HCEC 1CT (cell line): ENCODE data around the gene PAEP.
"Not testable (repeated sequence)": the region's sequence is repeated elsewhere in the genome, so short reads cannot be mapped to it uniquely, and the experiment has no call there.

ENCODE experiments used
- DNase-seq: peaks from one replicate; pipeline ENCODE4 v3.0.0-alpha.2; 2017

The PAEP gene

DNA sequence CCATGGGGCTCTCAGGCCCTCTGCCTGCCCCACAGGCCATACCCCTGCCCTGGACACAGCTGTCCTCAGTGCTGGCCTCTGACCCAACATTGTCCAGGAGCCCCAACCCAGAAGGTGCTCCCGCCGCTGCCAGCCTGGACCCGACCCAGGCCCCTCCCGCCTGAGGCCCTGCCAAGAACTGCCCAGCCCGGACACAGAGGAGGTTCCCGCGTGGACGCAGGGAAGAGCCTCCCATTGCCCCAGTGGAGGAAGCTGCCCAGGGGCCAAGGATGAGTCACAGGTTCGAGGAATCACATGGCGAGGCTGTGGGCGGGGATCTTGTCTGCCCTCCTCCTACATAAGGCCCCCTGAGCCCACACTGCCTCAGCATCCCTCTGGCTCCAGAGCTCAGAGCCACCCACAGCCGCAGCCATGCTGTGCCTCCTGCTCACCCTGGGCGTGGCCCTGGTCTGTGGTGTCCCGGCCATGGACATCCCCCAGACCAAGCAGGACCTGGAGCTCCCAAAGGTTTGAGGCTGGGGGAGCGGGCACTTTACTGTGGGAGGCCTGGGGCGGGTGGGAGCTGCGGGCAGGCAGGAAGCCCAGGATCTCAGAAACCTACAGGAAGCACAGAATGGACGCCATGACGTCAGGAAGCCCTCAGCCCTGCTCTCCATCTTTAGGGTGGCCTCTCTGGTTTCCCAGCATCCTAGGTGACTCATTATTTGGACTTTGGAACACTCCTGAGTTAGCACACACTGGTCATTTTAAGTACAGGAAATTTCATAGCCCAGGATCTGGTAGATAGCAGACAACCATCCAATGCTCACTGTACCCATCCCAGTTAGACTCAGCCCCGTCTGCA is at the start of gene PAEP:
TSS of gene PAEP (plus strand) at position 366 of the 844 bp plus-strand sequence.
- peak; percentile 4 for DNase-seq

DNA sequence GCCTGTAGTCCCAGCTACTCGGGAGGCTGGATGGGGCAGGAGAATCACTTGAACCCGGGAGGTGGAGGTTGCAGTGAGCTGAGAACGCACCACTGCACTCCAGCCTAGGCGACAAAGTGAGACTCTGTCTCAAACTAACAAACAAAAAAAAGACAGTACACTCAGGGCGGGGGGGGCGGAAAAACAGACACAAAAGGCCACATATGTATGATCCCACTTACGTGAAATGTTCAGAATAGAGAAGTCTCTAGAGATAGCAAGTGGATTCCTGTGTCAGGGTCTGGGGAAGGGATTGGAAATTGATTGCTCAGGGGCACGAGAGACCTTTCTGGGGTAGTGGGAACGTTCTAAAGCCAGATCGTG is 49.3 kb upstream of the PAEP start:
- DNase-seq = no peak

DNA sequence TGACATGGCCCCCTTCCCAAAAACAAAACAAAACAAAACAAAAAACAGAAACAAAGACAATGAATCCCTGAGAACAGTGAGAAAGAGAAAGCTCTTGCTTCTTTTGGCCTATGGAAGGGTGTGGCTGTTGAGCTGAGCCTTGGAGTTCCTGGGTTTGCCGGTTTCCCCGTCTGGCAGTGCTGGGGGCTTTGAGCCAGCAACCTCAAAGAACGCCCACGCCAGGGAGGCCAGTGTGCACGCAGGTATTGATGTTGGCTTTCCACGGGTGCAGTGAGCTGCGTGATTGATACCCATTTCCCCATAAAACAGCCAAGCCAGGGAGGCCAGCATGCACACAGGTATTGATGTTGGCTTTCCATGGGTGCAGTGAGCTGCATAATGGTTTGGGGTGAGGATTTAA is 48.7 kb upstream of the PAEP start:
- DNase-seq = no peak

DNA sequence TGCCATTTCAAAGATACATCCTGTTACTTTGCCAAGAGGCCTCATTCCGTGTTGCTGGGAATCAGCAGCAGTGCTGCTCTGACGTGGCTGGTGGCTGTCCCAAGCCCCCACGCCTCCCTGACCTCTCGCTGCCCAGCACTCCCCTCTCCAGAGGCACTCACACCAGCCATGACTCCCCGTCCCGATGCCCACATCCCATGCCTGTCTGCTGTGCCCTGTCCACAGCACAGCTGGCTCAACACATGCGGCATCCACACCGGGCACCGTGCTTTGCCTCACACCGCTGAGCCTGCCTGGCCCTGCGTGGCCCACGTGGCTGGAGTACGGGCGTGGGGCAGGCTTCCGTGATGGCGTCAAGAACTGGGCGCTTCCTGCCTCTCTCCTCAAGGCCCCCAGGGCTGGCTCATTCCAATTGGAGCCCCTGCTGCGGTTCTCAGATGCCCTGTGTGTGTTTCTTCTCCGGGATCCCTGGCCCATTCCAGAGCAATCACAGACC is 48.2 kb upstream of the PAEP start:
- no peak for DNase-seq

DNA sequence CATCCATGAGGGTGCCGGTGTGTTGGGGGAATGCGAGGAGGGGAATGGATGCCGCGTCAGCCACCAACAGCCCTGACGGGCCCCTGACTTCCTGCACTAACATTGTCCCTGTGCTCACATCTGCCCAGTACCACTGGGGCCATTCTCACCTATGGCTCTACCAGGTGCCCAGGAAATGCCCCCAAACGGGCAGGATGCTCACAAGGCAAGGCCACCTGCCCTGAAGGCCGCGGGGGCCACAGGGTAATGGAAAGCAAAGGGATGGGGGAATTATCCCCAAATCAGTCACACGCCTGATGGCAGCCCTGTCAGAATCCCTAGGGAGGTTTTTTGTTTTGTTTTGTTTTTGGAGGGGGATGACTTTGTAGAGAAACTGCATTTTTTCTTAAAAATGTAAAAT is 47.6 kb upstream of the PAEP start:
- not testable (repeated sequence) for DNase-seq

DNA sequence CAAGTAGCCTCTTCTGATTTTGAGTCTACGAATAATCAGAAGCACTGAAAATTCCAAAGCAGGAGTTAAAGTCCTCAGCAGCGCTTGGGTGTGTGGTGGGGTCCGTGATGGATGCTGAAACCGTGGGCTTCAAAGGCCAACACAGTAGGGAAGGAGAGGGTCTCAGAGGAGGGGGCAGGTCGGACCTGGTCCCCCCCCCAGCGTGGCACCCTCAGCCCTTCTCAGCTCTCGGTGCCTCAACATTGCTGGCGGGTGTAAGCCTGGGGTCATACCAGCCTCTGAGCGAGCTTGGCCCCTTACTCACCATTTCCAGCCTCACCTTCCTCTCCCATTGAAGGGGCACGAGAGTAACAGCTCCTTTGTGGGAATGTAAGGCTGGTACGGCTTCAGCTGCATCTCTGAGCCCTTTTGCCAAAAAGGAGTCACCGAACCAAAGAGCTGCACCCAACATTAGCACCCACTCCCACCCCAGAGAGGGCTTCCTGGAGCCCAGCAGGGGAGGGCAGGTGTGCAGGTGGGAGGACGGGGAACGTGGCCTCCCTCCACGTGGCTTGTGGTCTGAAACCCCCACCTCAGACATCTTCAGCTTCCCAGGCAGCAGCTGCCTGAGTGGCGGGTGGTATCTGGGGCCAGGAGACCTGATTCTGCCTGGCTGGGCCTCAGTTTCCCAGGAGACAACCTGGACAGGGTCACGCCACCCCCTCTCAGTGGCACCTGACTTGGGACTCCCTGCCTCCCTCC is 47.0 kb upstream of the PAEP start:
- no peak for DNase-seq

DNA sequence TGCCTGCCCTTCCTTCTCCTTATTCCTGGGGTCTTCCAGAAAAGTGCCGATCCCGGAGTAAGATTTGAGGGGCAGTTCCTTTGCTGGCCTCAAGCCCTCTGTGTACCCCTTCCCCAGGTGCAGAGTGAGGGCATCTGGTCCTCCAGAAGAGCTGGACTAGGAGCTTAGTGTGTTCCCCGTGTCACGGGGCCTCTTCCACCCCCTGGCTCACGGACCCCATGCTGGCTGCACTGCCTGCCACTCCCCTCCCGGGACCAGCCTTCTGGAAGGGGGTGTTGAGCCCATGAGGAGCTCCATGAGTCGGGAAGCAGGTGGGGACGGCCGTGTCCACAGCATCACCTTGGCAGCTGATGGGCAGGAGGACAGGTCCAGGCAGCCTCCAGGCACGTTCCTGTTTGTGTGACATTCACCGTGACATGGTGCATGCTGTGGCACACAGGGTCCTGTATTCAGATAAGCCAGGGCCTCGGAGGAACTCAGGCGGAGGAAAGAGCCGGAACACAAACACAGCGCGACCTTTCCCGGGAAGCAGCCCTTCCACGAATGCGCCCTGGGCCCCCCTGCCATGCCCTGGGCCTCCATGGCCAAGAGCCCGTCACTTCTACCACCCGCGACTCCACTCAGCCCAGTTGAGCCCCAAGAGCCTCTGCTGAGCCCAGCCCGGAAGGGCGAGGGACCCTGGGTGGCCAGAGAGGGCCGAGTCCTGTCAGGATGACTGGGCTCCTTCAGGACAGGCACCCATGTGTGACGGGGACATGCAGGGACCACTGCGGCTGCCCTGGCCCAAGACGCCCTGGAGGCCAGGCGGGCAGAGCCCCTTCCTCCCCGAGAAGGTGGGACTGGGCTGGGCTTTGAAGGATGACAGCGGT is 46.2 kb upstream of the PAEP start:
- DNase-seq = no peak

DNA sequence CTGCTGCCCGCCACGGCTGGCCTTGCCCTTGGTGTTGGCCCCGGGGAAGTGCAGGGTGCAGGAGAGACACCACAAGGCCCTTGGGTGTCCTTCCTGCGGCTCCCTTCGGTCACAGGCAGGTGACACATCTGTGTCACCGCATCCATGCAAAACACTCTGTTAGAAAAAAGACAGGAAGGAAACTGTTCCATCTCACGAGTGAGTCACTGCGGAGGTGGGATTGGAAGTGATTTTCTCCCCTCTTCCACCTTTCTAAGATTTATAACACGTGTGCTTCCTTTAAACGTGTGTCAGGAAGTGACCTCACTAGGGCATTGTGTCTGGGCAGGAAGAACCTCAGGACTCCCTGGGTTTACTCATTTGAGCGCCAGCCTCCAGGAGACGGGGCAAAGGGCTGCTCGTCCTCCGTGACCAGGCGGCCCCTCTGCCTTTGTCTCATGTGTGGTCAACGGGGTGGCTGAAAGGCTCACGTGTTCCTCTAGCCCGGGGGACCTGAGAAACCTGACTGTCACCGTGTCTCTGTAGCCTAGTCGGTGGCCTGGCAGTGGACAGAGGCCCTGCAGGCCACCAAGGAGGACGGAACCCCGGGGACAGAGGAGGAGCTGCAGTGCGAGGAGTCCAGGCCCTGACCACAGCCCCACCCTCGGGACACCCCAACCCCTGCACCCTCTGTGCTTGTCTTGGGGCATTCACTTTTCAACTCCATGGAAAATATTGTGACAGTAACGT is 45.3 kb upstream of the PAEP start:
- DNase-seq = no peak

DNA sequence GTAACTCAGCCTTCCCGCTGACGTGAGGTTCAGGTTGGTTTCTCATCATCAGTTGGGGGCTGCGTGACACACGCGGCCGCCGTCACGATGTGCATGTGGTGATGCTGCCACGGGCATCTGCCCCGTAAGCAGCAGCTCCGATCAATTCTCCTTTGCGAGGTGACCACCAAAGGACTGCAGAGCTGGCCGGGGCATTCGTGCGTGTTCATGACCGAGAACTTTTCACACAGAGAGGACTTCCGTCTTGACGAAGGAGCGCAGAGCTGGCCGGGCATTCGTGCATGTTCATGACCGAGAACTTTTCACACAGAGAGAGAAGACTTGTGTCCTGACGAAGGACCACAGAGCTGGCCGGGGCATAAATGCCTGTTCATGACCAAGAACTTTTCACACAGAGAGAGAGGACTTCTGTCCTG is 44.1 kb upstream of the PAEP start:
- DNase-seq = no peak

DNA sequence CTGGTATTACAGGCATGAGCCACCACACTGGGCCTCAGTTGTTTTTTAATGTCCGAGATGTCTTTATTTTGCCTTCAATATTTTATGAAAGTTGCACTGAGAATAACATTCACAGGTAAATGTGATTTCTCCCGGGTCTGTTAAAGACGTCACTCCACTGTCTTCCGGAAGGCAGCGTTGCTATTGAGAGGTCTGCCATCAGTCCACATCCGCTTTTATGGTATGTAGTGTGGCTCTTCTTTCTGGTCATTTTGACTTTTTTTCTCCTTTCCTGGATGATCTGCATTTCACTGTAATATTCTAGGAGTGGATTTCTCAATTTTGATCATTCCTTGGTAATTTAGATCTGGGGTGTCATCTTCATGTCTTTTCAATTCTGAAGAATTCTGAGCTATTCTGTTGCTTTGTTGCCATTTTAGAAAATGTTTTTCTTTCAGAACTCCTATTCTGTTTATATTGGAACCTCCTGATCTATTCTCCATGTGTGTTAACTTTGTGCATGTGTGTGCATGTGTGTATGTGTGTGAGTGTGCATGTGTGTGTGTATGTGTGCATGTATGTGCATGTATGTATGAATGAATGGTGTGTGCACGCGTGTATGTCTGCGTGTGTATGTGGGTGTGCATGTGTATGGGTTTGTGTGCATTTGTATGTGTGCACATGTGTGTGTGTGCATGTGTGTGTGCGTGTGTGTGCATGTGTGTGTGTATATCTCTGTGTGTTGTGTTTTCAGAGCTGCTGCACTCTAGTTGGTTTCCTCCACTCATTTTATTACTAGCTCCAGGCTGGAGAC is 42.2 kb upstream of the PAEP start:
- no peak for DNase-seq

DNA sequence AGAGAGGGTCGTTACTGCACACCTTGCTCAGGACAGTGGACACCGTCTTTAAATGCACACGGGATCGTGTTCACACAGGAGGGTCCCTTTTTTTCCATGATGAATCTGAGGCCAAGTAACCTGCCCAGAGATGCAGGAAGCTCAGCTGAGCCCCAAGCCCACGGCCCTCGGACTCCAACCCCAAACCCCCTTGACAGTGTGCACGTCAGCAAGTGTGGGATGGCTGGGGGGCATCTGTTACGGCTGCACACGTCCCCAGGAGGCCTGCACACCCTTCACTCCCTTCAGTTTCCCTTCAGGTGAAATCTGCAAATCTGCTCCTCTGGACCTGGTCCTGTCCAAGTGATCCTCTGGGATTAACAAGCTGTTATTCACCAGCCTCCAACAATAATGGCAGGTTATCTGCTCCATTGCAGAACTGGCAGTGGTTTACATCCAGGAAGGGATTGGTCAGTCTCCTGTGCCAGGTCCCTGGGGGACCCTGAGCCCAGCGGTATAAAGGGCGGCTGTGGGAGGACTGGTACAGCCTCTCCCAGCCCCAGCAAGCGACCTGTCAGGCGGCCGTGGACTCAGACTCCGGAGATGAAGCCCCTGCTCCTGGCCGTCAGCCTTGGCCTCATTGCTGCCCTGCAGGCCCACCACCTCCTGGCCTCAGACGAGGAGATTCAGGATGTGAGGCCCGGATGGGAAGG is 40.5 kb upstream of the PAEP start, which contains the start of gene LCN1:
TSS of gene LCN1 (plus strand) at position 525 of the 692 bp plus-strand sequence. CDS start at position 583, 58 bp downstream.
- DNase-seq = no peak

DNA sequence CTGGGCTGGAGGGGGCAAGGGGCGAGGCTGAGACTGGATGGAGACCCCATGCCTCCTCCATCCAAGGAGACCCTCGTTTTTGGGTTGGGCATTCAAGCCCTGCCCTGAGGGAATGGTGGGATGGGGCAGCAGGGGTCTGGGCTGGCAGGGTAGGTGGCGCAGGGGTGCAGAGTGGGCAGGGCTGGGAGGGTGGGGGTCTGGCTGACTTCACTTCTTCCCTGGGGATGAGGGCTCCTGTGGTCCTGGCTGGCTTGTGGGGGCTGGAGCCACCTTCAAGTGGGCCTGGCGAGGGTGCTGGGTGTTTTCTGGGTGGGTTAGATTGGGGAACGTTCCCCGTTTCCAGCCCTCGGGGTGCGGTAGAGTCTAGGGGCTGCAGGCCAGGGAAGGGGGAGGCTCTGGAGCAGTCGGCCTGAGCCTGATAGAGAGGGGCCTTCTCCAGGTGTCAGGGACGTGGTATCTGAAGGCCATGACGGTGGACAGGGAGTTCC is 39.9 kb upstream of the PAEP start:
- DNase-seq = no peak

DNA sequence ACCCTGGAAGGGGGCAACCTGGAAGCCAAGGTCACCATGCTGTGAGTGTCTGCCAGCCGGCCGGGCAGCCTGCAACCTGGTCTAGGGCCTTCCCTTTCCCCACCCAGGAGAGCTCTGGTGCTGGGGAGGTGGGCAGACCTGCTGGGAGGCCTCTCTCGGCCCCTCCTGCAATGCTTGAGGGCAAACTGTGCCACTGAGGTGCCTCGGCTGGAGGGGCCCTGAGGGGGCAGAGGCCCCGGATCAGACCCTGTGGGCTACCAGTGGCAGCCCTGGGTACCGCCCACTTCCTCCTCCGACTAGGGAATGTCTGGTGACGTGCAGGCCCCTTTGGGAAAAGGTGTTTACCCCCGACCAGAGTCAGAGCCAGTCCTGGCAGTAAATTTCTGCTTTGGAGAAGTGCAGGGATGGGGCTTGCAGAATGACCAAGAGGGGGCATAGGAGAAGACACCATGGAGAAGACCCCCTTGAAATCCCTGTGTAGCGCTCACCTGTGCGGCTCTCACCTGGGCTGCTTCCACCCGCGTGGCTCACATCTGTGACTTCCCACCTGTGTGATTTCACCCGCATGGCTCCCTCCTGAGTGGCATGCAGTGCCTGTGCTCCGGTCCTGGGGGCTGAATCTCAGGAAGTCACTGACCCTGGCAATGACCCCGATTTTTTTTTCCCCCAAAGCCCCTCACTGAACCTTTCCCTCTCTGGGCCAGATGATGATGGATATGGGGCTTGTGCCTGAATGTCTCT is 39.2 kb upstream of the PAEP start:
- DNase-seq = no peak

DNA sequence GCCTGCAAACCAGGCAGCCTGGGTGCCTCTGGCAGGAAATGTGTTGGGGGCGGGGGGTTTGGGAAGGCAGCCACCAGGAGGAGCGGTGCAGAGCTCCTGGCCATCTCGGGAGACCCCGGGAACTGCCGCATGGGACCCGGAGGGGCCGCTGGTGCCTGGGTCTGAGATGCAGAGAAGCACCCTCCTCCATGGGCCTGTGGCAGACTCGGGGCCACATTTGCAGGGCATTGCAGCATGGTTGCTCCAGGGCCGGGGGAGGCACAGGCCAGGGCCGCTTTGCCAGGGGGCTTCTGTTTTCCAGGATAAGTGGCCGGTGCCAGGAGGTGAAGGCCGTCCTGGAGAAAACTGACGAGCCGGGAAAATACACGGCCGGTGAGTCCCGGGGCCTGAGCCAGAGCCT is 38.6 kb upstream of the PAEP start:
- no peak for DNase-seq

DNA sequence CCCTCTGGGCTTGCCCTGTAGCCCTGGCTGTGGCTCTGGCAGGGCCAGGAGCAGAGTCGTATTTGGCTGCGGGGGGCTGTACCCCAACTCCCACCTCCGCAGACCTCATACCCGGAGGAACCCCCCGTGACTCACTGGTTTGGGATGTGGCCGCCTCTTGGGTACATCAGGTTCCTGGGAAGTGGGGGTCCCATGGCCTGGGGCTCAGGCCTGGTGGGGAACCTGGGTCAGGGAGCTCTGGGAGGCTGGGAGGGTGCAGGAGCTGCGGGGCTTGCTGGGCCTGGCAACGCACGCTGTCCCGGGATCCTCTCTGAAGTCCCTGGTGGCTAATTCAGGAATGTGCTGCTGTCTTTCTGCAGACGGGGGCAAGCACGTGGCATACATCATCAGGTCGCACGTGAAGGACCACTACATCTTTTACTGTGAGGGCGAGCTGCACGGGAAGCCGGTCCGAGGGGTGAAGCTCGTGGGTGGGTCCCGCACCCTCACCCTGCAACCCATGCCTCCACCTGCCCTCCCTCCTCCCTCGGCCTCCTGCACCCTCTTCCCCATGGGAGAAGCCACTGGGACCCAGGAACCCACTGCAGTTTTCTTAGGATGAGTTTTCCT is 37.9 kb upstream of the PAEP start:
- no peak for DNase-seq

DNA sequence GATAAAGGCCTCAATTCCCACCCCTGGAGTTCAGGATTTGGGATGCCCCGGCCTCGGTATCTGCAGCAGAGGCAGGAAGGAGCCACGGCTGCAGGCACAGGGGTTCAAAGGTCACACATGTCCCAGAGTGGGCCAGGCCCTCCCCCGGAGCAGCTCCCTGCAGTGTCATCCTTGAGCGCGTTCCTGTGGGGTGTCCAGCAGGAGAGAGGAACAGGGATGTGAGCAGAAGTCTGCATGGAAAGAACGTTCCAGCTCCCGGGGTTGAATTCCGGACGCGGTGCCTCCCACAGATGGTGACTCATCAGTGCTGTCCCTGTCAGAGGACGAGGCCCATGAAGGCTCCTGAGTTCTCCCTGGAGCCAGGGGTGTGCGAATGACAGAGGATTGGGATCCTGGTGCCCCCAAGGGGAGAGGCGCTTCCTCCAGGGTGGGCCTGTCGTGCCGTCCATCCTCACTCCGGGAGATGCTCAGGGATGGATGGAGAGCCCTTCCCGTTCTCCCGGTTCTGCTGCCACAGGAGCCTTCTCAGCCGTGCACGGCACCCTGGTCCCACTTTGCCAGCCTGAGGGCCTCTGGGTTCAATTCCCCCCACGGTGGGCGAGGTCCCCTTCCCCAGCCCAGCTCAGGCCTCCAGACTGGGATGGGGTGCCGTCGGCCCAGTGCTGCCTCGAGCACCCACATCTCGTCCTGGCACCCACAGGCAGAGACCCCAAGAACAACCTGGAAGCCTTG is 37.3 kb upstream of the PAEP start:
- no peak for DNase-seq

DNA sequence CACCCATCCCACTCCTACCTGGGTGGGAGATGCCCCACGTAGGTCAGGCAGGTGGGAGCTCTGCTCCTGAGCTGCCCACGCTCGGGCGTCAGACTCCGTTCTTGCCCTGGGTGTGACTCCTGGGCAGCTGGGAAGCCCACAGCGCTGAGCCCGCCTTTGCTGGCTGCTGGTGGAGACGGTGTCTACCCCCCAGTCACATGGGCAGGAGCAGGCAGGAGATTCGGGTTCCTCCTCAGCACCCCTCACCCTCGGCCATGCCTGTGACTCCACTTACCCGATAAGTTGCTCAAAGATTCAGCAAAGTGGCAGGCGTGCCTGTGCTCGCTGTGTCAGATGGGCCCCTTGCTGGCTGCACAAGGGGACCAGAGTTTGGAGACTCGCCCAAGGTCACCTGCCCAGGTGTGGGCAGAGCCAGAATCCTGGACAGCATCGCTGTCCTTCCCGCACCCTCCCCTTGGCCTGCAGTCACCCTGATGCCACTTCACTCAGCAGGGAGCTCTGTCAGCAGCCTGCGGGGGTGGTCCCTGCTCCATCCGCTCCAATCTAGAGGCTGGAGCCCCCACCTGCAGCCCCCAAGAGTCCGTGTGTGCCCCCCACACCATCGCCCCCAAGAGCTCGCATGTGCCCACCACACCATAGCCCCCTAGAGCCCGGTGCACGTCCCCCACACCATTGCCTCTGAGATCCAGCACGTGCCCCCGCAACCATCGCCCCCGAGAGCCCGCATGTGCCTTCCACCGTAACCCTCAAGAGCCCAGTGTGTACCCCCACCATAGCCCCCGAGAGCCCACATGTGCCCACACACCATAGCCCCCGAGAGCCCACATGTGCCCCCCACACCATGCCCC is 36.1 kb upstream of the PAEP start:
- no peak for DNase-seq
